Hepatocyte (in vitro differentiated cells): ENCODE results near the gene SLITRK4. TPM values are rescaled to one million over a fixed set of nuclear protein-coding genes. Genes with fewer than 3 reads are reported as not detected.

ENCODE experiments used
- DNase-seq: peaks from one replicate; pipeline ENCODE4 v3.0.0-alpha.2; 2016; ENCODE audit warnings: low spot score
- H2AFZ ChIP-seq: fragments of 200-600 bp; sonication (generic); 2 replicates; pipeline ENCODE4 v1.6.0; 2016; ENCODE audit warnings: antibody characterized with exemption, mild to moderate bottlenecking
- H3K27ac ChIP-seq: fragments of 200-600 bp; sonication (generic); 2 replicates; pipeline ENCODE4 v1.5.1; 2016; ENCODE audit warnings: mild to moderate bottlenecking
- H3K27me3 ChIP-seq: fragments of 200-600 bp; sonication (generic); 2 replicates; pipeline ENCODE4 v1.6.1; 2016
- H3K36me3 ChIP-seq: fragments of 200-600 bp; sonication (generic); replicated peaks from 2 replicates; pipeline ENCODE4 v1.5.1; 2016; ENCODE audit warnings: low read depth; ENCODE audit not compliant: insufficient read depth
- H3K4me1 ChIP-seq: fragments of 200-600 bp; sonication (generic); 2 replicates; pipeline ENCODE4 v1.5.1; 2016; ENCODE audit warnings: mild to moderate bottlenecking, moderate library complexity; ENCODE audit not compliant: insufficient read depth
- H3K4me2 ChIP-seq: fragments of 200-600 bp; sonication (generic); 2 replicates; pipeline ENCODE4 v1.6.0; 2016
- H3K4me3 ChIP-seq: fragments of 200-600 bp; sonication (generic); 2 replicates; pipeline ENCODE4 v1.5.1; 2016; ENCODE audit warnings: mild to moderate bottlenecking
- H3K79me2 ChIP-seq: fragments of 200-600 bp; sonication (generic); 2 replicates; pipeline ENCODE4 v1.6.0; 2017; ENCODE audit warnings: mild to moderate bottlenecking
- H3K9me2 ChIP-seq: fragments of 200-600 bp; sonication (generic); replicated peaks from 2 replicates; pipeline ENCODE4 v1.6.0; 2017; ENCODE audit warnings: mild to moderate bottlenecking; ENCODE audit not compliant: insufficient read depth
- H3K9me3 ChIP-seq: fragments of 200-600 bp; sonication (generic); 2 replicates; pipeline ENCODE4 v1.5.1; 2016; ENCODE audit warnings: low read depth, mild to moderate bottlenecking
- H4K20me1 ChIP-seq: fragments of 200-600 bp; sonication (generic); 2 replicates; pipeline ENCODE4 v1.6.0; 2016; ENCODE audit warnings: mild to moderate bottlenecking; ENCODE audit not compliant: insufficient read depth, poor library complexity, severe bottlenecking
- CTCF ChIP-seq: fragments of 200-600 bp; sonication (generic); IDR thresholded peaks from 2 replicates; pipeline ENCODE4 v1.5.1; 2016; ENCODE audit warnings: antibody characterized with exemption, mild to moderate bottlenecking; ENCODE audit not compliant: poor library complexity
- EZH2 ChIP-seq: fragments of 200-600 bp; sonication (generic); IDR thresholded peaks from 2 replicates; pipeline ENCODE4 v1.6.1; 2016; ENCODE audit warnings: antibody characterized with exemption, mild to moderate bottlenecking, borderline replicate concordance
- EZH2phosphoT487 ChIP-seq: fragments of 200-600 bp; sonication (generic); IDR thresholded peaks from one replicate; pipeline ENCODE4 v1.6.1; 2018; ENCODE audit warnings: antibody characterized with exemption, mild to moderate bottlenecking, low read depth, moderate library complexity; ENCODE audit not compliant: unreplicated experiment, severe bottlenecking
- WGBS: methylation state at CpG from one replicate; pipeline ENCODE4 v1.1.6; 2016; ENCODE audit warnings: low lambda C conversion rate; ENCODE audit errors: missing lambda C conversion rate; 5-methylcytosine and 5-hydroxymethylcytosine counted together
- polyA plus RNA-seq: library from polyadenylated mRNA; unstranded; fragments of >200 nt; fragmentation: Nextera tagmentation; extraction: Ambion mirVana; gene quantifications from 2 replicates; pipeline ENCODE4 v1.2.1, GENCODE V29; 2016
- total RNA-seq: library from RNA; depleted of rRNA; stranded (reverse); fragments of >200 nt; gene quantifications from 2 replicates; pipeline ENCODE4 v1.2.3, GENCODE V29; 2014

The SLITRK4 gene
- total RNA-seq (15.2 and 17.0 TPM in 2 replicates), polyA plus RNA-seq (6.2 and 11.1 TPM in 2 replicates)

- no peak for TF ChIP-seq EZH2phosphoT487
- no peak for TF ChIP-seq EZH2
- TF ChIP-seq CTCF, result no peak
- Histone ChIP-seq H3K27me3 (no peaks in the 10 kb centered on the region), H3K9me3 (no peaks in the 10 kb centered on the region), H3K36me3 (no peaks in the 10 kb centered on the region), H3K4me2 (peak within 1 kb of the TSS; percentile 86), H2AFZ (peak within 1 kb of the TSS; percentile 40), H3K79me2 (no peaks in the 10 kb centered on the region), H3K27ac (peak within 1 kb of the TSS; percentile 51), H3K4me3 (peak within 1 kb of the TSS; percentile 29), H3K4me1 (no peaks in the 10 kb centered on the region), H3K9me2 (no peaks in the 10 kb centered on the region), H4K20me1 (no peaks in the 10 kb centered on the region)
- DNase-seq, result peak; percentile 40
- WGBS, result 62% methylated on average over 7 of the region's 10 CpGs
Observed at GRCh38 chrX:143635915-143636314, at the start of gene SLITRK4. Gene SLITRK4 (minus strand): TSS chrX:143636101. CDS start chrX:143631108, 4,993 bp downstream.

GRCh38 chrX:143683486-143683885, 47.6 kb upstream of the SLITRK4 start:
- Histone ChIP-seq H3K79me2 (no peaks in the 10 kb centered on the region), H3K36me3 (no peaks in the 10 kb centered on the region), H4K20me1 (no peaks in the 10 kb centered on the region), H3K4me1 (no peaks in the 10 kb centered on the region), H3K9me3 (no peaks in the 10 kb centered on the region), H3K9me2 (no peaks in the 10 kb centered on the region), H3K4me2 (no peak overlapping the region), H3K27me3 (no peaks in the 10 kb centered on the region), H3K4me3 (no peak overlapping the region), H2AFZ (no peak overlapping the region), H3K27ac (no peak overlapping the region)
- no peak for TF ChIP-seq EZH2phosphoT487
- TF ChIP-seq EZH2, result no peak
- TF ChIP-seq CTCF, result no peak
- DNase-seq, result no peak
- 53% methylated on average over 3 of the region's 3 CpGs for WGBS

- H4K20me1 ChIP-seq, result no peaks in the 10 kb centered on the region
- DNase-seq, result no peak
- H3K36me3 ChIP-seq, result no peaks in the 10 kb centered on the region
- no peak overlapping the region for H3K27ac ChIP-seq
- H3K9me2 ChIP-seq, result no peaks in the 10 kb centered on the region
- TF ChIP-seq CTCF (no peak), EZH2 (no peak), EZH2phosphoT487 (no peak)
- no peaks in the 10 kb centered on the region for H3K79me2 ChIP-seq
- H2AFZ ChIP-seq, result no peak overlapping the region
- no peak overlapping the region for H3K4me2 ChIP-seq
- H3K4me3 ChIP-seq, result no peak overlapping the region
- no peaks in the 10 kb centered on the region for H3K27me3 ChIP-seq
- H3K4me1 ChIP-seq, result no peaks in the 10 kb centered on the region
- no peaks in the 10 kb centered on the region for H3K9me3 ChIP-seq
- WGBS, result 72% methylated on average over 4 of the region's 4 CpGs
Observed at GRCh38 chrX:143674926-143675325, 39.0 kb upstream of the SLITRK4 start.

GRCh38 chrX:143669395-143669794, 33.5 kb upstream of the SLITRK4 start:
- TF ChIP-seq EZH2 (no peak), CTCF (peak; percentile 27), EZH2phosphoT487 (no peak)
- Histone ChIP-seq H2AFZ (no peak overlapping the region), H3K79me2 (no peaks in the 10 kb centered on the region), H3K9me2 (no peaks in the 10 kb centered on the region), H3K4me3 (no peak overlapping the region), H3K36me3 (no peaks in the 10 kb centered on the region), H3K4me2 (no peak overlapping the region), H3K9me3 (no peaks in the 10 kb centered on the region), H3K4me1 (no peaks in the 10 kb centered on the region), H3K27ac (no peak overlapping the region), H3K27me3 (no peaks in the 10 kb centered on the region), H4K20me1 (no peaks in the 10 kb centered on the region)
- peak; percentile 8 for DNase-seq
- WGBS, result 26% methylated on average over 5 of the region's 5 CpGs
